Stimulated activated memory B cell treated with anti-CD40 and anti-IgM and Interleukin-4, amounts not matched to agents 10 μg/mL and 1 μg/mL and 100 μg/mL, for 72 hours (primary cell): ENCODE results near the gene UBQLN4.

ENCODE experiments used
- ATAC-seq: fragments of 150-1000 bp; cut with Tn5 transposase; 2 replicates; pipeline ENCODE4 v1.10.0; 2021
- H3K27ac Mint-ChIP-seq: one replicate; pipeline ENCODE4 v1.8.0; 2022; ENCODE audit warnings: mild to moderate bottlenecking, mixed read lengths
- H3K27me3 Mint-ChIP-seq: one replicate; pipeline ENCODE4 v1.8.0; 2022; ENCODE audit warnings: mixed read lengths
- H3K36me3 Mint-ChIP-seq: one replicate; pipeline ENCODE4 v1.8.0; 2022; ENCODE audit warnings: mixed read lengths
- H3K4me1 Mint-ChIP-seq: one replicate; pipeline ENCODE4 v1.8.0; 2022; ENCODE audit warnings: mixed read lengths
- H3K4me3 Mint-ChIP-seq: one replicate; pipeline ENCODE4 v1.8.0; 2022; ENCODE audit warnings: mild to moderate bottlenecking, moderate library complexity, mixed read lengths
- H3K9me3 Mint-ChIP-seq: one replicate; pipeline ENCODE4 v1.8.0; 2022; ENCODE audit warnings: mixed read lengths

The UBQLN4 gene

DNA sequence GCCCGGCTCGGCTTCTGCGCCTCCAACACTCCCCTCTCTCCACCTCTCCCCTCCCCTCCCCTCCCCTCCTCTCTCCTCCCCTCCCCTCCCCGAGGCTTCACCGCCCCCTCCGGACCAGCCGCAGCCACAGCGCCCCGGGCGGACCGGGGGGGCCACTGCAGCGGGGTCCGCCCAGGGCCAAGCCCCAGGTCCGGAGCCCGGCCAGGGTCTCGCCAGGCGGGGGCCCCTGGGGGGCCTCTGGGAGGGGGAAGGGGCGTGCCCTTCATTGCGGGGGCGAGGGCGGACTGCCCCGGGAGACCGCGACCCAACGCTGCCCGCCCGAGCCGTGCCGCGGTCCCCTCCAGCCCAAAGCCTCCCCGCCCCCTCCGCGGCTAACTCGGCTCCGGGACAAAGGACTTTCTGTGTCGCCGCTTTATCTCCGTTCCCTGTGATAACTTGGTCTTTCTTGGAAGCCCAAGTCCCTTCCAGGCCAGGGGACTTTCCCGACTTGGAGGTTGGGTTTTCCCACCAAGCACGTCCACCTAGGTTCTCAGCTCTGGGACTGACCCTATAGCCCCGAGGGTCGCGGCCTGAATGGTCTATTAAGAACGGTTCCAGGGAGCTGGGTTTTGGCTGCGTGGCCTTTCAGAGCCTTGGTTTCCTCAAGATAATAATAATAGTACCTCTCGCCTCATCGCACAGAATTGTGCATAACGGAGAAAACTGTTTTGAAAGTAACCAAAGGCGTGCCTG, at the start of gene UBQLN4:
TSS of gene UBQLN4 (minus strand) at position 31 of the 732 bp plus-strand sequence. CDS start 97 bp downstream, outside the sequence.
- H3K27me3 Mint-ChIP-seq = no peaks in the 10 kb centered on the region
- peaks cover 25% of the 10 kb centered on the region for H3K36me3 Mint-ChIP-seq
- H3K4me3 Mint-ChIP-seq = peak within 1 kb of the TSS; percentile 97
- no peaks in the 10 kb centered on the region for H3K9me3 Mint-ChIP-seq
- H3K4me1 Mint-ChIP-seq = peaks cover 38% of the 10 kb centered on the region
- peak within 1 kb of the TSS; percentile 85 for H3K27ac Mint-ChIP-seq
- peak; percentile 86 for ATAC-seq

- no peaks in the 10 kb centered on the region for H3K9me3 Mint-ChIP-seq
- H3K27ac Mint-ChIP-seq = peak overlapping the region; percentile 98
- no peak for ATAC-seq
- no peak overlapping the region for H3K4me3 Mint-ChIP-seq
- H3K4me1 Mint-ChIP-seq = peaks cover 80% of the 10 kb centered on the region
- no peaks in the 10 kb centered on the region for H3K36me3 Mint-ChIP-seq
- H3K27me3 Mint-ChIP-seq = no peaks in the 10 kb centered on the region
Measured at GRCh38 chr1:156102633-156103511, 49.3 kb upstream of the UBQLN4 start.

- Mint-ChIP-seq H3K27me3 (no peaks in the 10 kb centered on the region), H3K36me3 (no peaks in the 10 kb centered on the region), H3K4me1 (peaks cover 81% of the 10 kb centered on the region), H3K4me3 (no peak overlapping the region), H3K9me3 (no peaks in the 10 kb centered on the region), H3K27ac (peak overlapping the region; percentile 62)
- ATAC-seq = no peak
Measured at GRCh38 chr1:156101880-156102279, 48.3 kb upstream of the UBQLN4 start.

DNA sequence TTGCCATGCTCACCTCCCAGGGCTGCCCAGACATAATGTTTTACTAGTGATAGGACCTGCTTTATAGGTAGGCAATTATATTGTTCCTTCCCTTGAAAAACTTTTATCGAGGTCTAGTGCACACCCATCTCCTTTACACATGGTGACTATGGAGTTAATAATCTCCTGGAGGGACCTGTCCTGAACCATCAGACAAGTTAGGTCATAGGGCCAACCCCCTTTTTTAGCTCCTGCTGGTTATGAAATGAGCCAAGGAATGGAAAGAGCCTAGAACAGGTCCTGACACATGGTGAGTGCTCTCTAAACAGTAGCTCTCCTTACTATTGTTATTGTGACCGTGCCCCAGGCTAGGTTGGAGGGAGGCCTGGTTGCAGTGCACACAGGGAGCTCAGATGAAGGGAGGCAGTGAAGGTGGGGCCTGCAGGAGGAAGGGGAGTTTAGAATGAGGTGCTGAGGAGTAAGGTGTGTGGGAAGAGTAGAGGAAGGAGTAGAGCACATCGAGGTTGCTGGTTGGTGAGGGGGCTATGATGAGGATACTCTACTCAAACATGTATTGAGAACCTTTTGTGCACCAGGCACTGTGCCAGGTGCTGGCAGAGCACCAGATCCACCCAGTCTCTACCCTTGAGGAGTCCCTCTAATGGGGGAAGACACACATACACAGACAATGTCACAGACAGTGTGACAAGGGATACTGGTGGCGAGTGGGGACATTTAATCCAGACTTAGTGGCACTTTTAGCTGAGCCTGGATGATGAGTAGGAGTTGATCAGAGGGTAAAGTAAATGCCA, 46.8 kb upstream of the UBQLN4 start:
- no peak overlapping the region for H3K4me3 Mint-ChIP-seq

GRCh38 chr1:156099282-156099681, 45.7 kb upstream of the UBQLN4 start:
- H3K4me1 Mint-ChIP-seq = peaks cover 72% of the 10 kb centered on the region
- no peak for ATAC-seq
- no peaks in the 10 kb centered on the region for H3K27me3 Mint-ChIP-seq
- H3K4me3 Mint-ChIP-seq = no peak overlapping the region
- no peaks in the 10 kb centered on the region for H3K9me3 Mint-ChIP-seq
- H3K27ac Mint-ChIP-seq = peak overlapping the region; percentile 85
- no peaks in the 10 kb centered on the region for H3K36me3 Mint-ChIP-seq

More for the DNA sequence above, 46.8 kb upstream of the UBQLN4 start:
- H3K9me3 Mint-ChIP-seq = no peaks in the 10 kb centered on the region
- H3K27ac Mint-ChIP-seq = peak overlapping the region; percentile 62
- no peak for ATAC-seq
- no peaks in the 10 kb centered on the region for H3K27me3 Mint-ChIP-seq
- H3K4me1 Mint-ChIP-seq = peaks cover 81% of the 10 kb centered on the region
- H3K36me3 Mint-ChIP-seq = no peaks in the 10 kb centered on the region

DNA sequence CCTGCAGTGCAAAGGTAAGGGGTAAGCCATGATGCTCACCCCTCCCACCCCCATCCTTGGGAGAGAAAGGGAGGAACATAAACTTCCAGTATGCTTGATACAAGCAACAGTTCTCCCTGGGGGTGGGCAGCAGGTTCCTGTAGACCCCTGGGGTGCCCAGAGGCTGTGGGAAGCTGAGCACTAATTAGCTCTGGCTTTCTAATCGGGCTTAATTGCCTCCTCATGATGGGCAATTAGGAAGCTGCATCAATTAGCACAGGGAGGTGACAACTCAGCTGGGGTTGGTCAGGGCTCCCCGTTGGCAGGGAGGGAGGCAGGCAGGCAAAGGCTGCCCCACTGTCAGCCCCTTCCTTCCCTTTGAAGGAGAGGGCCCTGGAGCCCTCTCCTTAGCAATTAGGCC, 45.2 kb upstream of the UBQLN4 start:
- Mint-ChIP-seq H3K27ac (peak overlapping the region; percentile 85), H3K9me3 (no peaks in the 10 kb centered on the region), H3K4me3 (no peak overlapping the region), H3K36me3 (no peaks in the 10 kb centered on the region), H3K4me1 (peaks cover 72% of the 10 kb centered on the region), H3K27me3 (no peaks in the 10 kb centered on the region)
- no peak for ATAC-seq

DNA sequence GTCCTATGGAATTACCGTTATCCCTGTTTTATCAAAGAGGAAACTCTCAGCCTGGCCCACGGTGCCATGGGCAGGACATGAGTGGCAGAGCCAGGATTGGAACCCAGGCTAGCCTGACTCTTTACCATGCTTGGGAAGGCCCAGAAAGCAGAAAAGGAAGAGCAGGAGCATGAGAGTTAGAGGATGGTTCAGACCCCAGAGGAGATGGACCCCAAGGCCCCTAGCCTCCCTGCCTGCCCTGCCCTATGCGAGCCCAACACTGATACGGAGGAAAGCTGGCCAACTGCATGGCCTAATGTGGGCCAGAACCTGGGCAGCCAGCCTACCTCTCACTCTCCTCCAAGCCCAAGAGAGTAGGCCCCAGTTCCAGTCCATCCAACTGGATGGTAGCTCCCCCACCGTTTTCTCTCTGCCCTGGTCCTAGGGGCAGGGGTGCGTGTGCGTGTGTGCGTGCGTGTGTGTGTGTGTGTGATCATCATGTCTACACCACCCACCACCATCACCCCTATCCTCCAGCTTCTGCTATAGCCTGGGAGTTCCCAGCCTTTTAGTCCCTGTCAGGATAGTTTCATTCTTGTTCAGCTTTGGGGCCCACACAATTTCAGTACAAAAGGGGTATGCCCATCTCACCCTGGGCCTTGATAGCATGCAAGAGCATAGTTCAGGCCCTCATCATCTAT, 44.0 kb upstream of the UBQLN4 start:
- peak overlapping the region; percentile 85 for H3K27ac Mint-ChIP-seq
- no peaks in the 10 kb centered on the region for H3K9me3 Mint-ChIP-seq
- peak; percentile 68 for ATAC-seq
- H3K4me3 Mint-ChIP-seq = peak overlapping the region; percentile 54
- peaks cover 64% of the 10 kb centered on the region for H3K4me1 Mint-ChIP-seq
- H3K27me3 Mint-ChIP-seq = no peaks in the 10 kb centered on the region
- no peaks in the 10 kb centered on the region for H3K36me3 Mint-ChIP-seq

GRCh38 chr1:156096640-156097391, 43.2 kb upstream of the UBQLN4 start:
- H3K27ac Mint-ChIP-seq = peak overlapping the region; percentile 85
- no peaks in the 10 kb centered on the region for H3K27me3 Mint-ChIP-seq
- peak overlapping the region; percentile 54 for H3K4me3 Mint-ChIP-seq
- peaks cover 60% of the 10 kb centered on the region for H3K4me1 Mint-ChIP-seq
- ATAC-seq = peak; percentile 92
- no peaks in the 10 kb centered on the region for H3K36me3 Mint-ChIP-seq
- H3K9me3 Mint-ChIP-seq = no peaks in the 10 kb centered on the region

DNA sequence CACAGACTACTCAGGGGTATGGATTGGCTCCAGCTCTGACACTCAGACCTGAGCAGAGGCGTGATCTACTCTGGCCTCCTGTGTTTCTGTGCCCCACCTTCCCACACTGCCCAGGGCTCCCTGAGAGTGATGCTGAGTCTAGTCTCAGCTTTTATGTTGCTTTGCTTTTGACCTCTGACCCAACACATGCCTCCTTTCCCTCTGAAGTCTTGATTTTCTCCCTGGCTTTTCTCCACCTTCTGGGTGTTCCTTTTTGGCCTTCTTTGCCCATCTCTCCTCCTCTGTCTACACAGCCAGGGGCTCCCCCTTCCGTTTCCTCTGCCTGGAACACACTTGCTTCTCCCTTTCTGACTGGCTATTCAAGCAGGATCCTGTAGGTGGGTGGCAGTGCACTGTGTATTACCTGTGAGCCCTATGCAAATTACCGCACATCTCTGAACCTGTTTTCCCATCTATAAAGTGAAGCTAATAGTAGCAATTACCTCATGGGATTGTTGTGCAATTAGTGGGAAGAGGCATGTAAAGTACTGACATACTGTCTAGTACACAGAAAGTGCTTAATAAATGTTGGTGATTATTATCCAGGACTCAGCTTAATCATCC, 42.4 kb upstream of the UBQLN4 start:
- ATAC-seq = no peak
- no peaks in the 10 kb centered on the region for H3K9me3 Mint-ChIP-seq
- no peaks in the 10 kb centered on the region for H3K36me3 Mint-ChIP-seq
- H3K4me3 Mint-ChIP-seq = peak overlapping the region; percentile 3
- peaks cover under 1% of the 10 kb centered on the region for H3K27me3 Mint-ChIP-seq
- H3K27ac Mint-ChIP-seq = peak overlapping the region; percentile 85
- peaks cover 55% of the 10 kb centered on the region for H3K4me1 Mint-ChIP-seq

- H3K27me3 Mint-ChIP-seq = peaks cover 35% of the 10 kb centered on the region
- H3K9me3 Mint-ChIP-seq = no peaks in the 10 kb centered on the region
- peaks cover 39% of the 10 kb centered on the region for H3K4me1 Mint-ChIP-seq
- H3K36me3 Mint-ChIP-seq = no peaks in the 10 kb centered on the region
- ATAC-seq = no peak
- no peak overlapping the region for H3K4me3 Mint-ChIP-seq
- H3K27ac Mint-ChIP-seq = no peak overlapping the region
Measured at GRCh38 chr1:156091610-156092009, 38.0 kb upstream of the UBQLN4 start.

DNA sequence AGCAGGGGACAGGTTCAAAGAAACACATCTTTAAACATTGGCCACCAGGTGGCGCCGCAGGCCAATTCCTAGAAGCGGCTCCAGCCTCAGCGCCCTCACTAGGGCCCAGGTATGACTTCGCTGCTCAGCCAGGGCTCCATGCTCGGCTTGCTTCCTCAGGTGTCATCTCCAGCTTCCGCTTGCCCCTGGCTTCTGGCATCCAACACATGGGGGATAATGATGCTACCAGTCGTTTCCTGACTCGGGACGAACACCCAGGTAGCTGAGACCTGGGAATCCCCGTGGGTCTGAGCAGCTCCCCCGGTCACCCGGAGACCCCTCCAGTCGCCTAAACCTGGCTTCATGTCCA, 37.2 kb upstream of the UBQLN4 start:
- Mint-ChIP-seq H3K27me3 (peaks cover 42% of the 10 kb centered on the region), H3K9me3 (no peaks in the 10 kb centered on the region), H3K27ac (no peak overlapping the region), H3K4me3 (no peak overlapping the region), H3K36me3 (no peaks in the 10 kb centered on the region), H3K4me1 (peaks cover 31% of the 10 kb centered on the region)
- ATAC-seq = peak; percentile 95

DNA sequence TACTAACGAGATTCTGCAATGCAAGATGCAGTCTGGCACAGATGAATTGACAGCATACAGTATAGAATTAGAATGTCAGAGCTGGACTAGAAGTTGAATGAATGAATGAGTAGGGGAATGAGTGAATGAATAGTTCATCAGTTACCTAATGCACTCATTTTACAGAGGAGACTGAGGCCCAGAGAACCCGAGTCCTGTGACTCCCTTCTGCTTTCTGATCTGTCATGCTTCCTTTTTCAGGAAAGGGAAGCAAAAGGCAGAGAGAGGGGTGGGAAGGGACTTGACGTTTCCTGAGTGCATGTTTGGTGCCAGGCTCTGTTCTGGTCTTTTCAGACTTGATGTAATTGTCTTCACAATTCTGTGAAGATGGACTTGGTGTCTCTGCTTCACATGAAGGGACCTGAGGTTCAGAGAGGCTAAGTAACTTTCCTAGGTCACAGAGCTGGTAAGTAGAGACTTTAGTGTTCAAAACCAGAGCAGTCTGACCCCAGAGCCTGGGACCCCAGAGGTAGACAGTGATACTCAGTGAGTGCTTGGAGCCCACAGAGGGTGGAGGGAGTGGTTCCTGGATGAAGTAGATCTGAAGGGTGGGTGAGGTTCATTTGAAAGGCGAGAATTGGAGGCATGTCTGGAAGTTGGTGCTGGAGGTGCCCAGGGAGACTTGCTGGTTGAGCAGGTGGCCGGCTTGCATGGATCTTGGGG, 36.7 kb upstream of the UBQLN4 start:
- H3K27me3 Mint-ChIP-seq = peaks cover 42% of the 10 kb centered on the region
- no peaks in the 10 kb centered on the region for H3K9me3 Mint-ChIP-seq
- no peak overlapping the region for H3K4me3 Mint-ChIP-seq
- no peaks in the 10 kb centered on the region for H3K36me3 Mint-ChIP-seq
- peaks cover 25% of the 10 kb centered on the region for H3K4me1 Mint-ChIP-seq
- no peak overlapping the region for H3K27ac Mint-ChIP-seq
- no peak for ATAC-seq

DNA sequence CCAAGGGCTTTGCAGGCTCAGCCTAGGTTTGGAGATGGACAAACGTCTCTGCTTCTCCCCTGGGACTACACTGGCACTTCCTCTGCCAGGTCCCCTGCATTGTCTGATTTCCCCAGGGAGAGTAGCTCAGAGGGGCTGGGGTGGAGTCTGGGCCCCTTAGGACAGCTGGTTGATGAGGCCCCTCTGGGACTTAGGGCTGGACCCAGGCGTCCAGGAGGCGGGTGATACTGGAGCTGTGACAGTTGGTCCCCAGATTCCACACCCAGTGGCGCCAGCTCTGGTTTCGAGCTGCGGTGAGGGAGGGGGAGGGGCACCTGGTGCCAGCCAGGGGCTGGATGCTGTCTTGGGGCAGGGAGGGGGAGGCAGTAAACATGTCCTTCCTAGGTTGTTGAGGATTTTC, 36.1 kb upstream of the UBQLN4 start:
- Mint-ChIP-seq H3K4me3 (no peak overlapping the region), H3K9me3 (no peaks in the 10 kb centered on the region), H3K4me1 (peaks cover 25% of the 10 kb centered on the region), H3K27me3 (peaks cover 42% of the 10 kb centered on the region), H3K27ac (no peak overlapping the region), H3K36me3 (no peaks in the 10 kb centered on the region)
- ATAC-seq = no peak
